ENCODE results near the gene STAC. TPM values are rescaled to one million over a fixed set of nuclear protein-coding genes. Genes with fewer than 3 reads are reported as not detected.

Gene STAC
- total and polyA plus RNA-seq, 9 of the 15 experiments (the other 6 are each of a cell fraction or from before 2014, with no cell fraction given), result 0.11 TPM; not detected in 8

GRCh38 chr3:36411587-36411986 is 31.3 kb downstream of the STAC start:
- no TSS peak for BruUV-seq (replicated peaks)
- H3K4me1 ChIP-seq (replicated peaks in 1 of 2; ENCODE audit: control insufficient read depth in 2 of 2, insufficient read depth in 2 of 2, low read length in 2 of 2), result no peaks in the 10 kb centered on the region
- no peaks in the 10 kb centered on the region for H3K27me3 ChIP-seq (ENCODE audit: control insufficient read depth in 2 of 2, insufficient read depth in 2 of 2, low read length in 2 of 2)
- no peak overlapping the region for H3K4me2 ChIP-seq (ENCODE audit: insufficient read depth, low read length)
- no peaks in the 10 kb centered on the region for H4K20me1 ChIP-seq (replicated peaks; ENCODE audit: control insufficient read depth, insufficient read depth, low read length)
- H3K27ac ChIP-seq (ENCODE audit: extremely low read depth, low read depth, low read length), result no peak overlapping the region
- H3K9me1 ChIP-seq (ENCODE audit: control insufficient read depth, insufficient read depth, low read length), result no peaks in the 10 kb centered on the region
- 0% methylated on average over 1 of the region's 1 CpG for WGBS (ENCODE audit: insufficient coverage, low coverage, missing lambda C conversion rate)
- no peak for DNase-seq (ENCODE audit: extremely low read depth in 1 of 4, low spot score in 3 of 4)
- no peak overlapping the region for H2AFZ ChIP-seq (ENCODE audit: low read depth, low read length)
- H3K9me3 ChIP-seq (replicated peaks; ENCODE audit: control insufficient read depth, insufficient read depth, low read depth, low read length), result no peaks in the 10 kb centered on the region; the same call in none of the 2 replicates
- H3K4me3 ChIP-seq, result no peak overlapping the region
- CTCF ChIA-PET (ENCODE audit: low intra/inter-chr PET ratio), result no interaction called here
- POLR2A ChIA-PET, result no interaction called here
- no peak for ATAC-seq
- no peaks in the 10 kb centered on the region for H3K36me3 ChIP-seq (ENCODE audit: control insufficient read depth, insufficient read depth, low read length)
- intact Hi-C loops (cut with micrococcal nuclease) (no loop called here), in situ Hi-C loops (cut with MboI) (no loop called here)
- H3K9ac ChIP-seq (ENCODE audit: insufficient read depth in 1 of 2, low read depth in 2 of 2, low read length in 2 of 2), result no peak overlapping the region
- no peaks in the 10 kb centered on the region for H3K79me2 ChIP-seq (ENCODE audit: control insufficient read depth, insufficient read depth, low read length)
- FAIRE-seq, result no peak
- TF ChIP-seq CHD4 (IDR thresholded peaks at IDR 0.05; ENCODE audit: insufficient read depth, insufficient replicate concordance, low read depth, low read length, poor library complexity, severe bottlenecking) (no peak), POLR2A (conservative IDR thresholded peaks at IDR 0.05) (no peak), ZFP91 (CRISPR knock-in tag; IDR thresholded peaks at IDR 0.05) (no peak), ZKSCAN1 (IDR thresholded peaks at IDR 0.05; ENCODE audit: low read depth, low read length) (no peak), ZNF224 (CRISPR knock-in tag; IDR thresholded peaks at IDR 0.05) (no peak), ZNF518B (CRISPR knock-in tag; IDR thresholded peaks at IDR 0.05) (no peak), GTF2E2 (tag; IDR thresholded peaks at IDR 0.05) (no peak), GATAD2B (IDR thresholded peaks at IDR 0.05; ENCODE audit: borderline replicate concordance) (no peak), OTX1 (CRISPR knock-in tag; IDR thresholded peaks at IDR 0.05) (no peak), MAFG (tag; conservative IDR thresholded peaks at IDR 0.05) (no peak), HDAC6 (IDR thresholded peaks at IDR 0.05; ENCODE audit: low read depth, low read length) (no peak), ESRRA (IDR thresholded peaks at IDR 0.05; ENCODE audit: borderline replicate concordance, low read depth) (no peak), SFPQ (IDR thresholded peaks at IDR 0.05; ENCODE audit: low read depth, low read length) (no peak), ZNF668 (CRISPR knock-in tag; IDR thresholded peaks at IDR 0.05) (no peak), MLLT1 (IDR thresholded peaks at IDR 0.05) (no peak)

Measured in K562 (cell line).